GM15510 (cell line): ENCODE measurements around the gene CLN6.

ENCODE experiments used
- POLR2A ChIP-seq: IDR thresholded peaks from 3 replicates; pipeline ENCODE4 v1.6.1; 2011; ENCODE audit warnings: borderline replicate concordance; ENCODE audit not compliant: insufficient read length; ENCODE audit errors: extremely low read depth

CLN6 gene

GRCh38 chr15:68232449-68232848 is 2.9 kb upstream of the CLN6 start:
- no peak for TF ChIP-seq POLR2A

GRCh38 chr15:68231102-68231818 is 1.7 kb upstream of the CLN6 start:
- no peak for TF ChIP-seq POLR2A

- TF ChIP-seq POLR2A: no peak
Observed at GRCh38 chr15:68230157-68231100, 901 bp upstream of the CLN6 start.

GRCh38 chr15:68228971-68229385 is 550 bp downstream of the CLN6 start:
- no peak for TF ChIP-seq POLR2A

GRCh38 chr15:68228143-68228970 is 1.2 kb downstream of the CLN6 start:
- no peak for TF ChIP-seq POLR2A

- TF ChIP-seq POLR2A: no peak
Observed at GRCh38 chr15:68227643-68228142, 1.8 kb downstream of the CLN6 start.

GRCh38 chr15:68224546-68225250 is 4.8 kb downstream of the CLN6 start:
- no peak for TF ChIP-seq POLR2A

GRCh38 chr15:68224108-68224507 is 5.4 kb downstream of the CLN6 start:
- TF ChIP-seq POLR2A: no peak

GRCh38 chr15:68223171-68223570 is 6.4 kb downstream of the CLN6 start:
- no peak for TF ChIP-seq POLR2A

GRCh38 chr15:68220967-68221366 is 8.6 kb downstream of the CLN6 start:
- no peak for TF ChIP-seq POLR2A

- no peak for TF ChIP-seq POLR2A
Observed at GRCh38 chr15:68220489-68220888, 9.0 kb downstream of the CLN6 start.

GRCh38 chr15:68218847-68219798 is 10.4 kb downstream of the CLN6 start:
- TF ChIP-seq POLR2A: no peak

- TF ChIP-seq POLR2A: no peak
Observed at GRCh38 chr15:68218331-68218730, 11.2 kb downstream of the CLN6 start.
